VCaP (cell line): ENCODE results near the gene GBX2.

Source experiments
- H3K27ac ChIP-seq: fragments of 450-650 bp; 2 replicates; pipeline ENCODE4 v1.5.1; 2017
- TF ChIP-seq, protein P1 (sequence below): fragments of 450-650 bp; conservative IDR thresholded peaks from 2 replicates; pipeline ENCODE4 v1.5.1; 2017; ENCODE audit warnings: mild to moderate bottlenecking, moderate library complexity

The GBX2 gene

DNA sequence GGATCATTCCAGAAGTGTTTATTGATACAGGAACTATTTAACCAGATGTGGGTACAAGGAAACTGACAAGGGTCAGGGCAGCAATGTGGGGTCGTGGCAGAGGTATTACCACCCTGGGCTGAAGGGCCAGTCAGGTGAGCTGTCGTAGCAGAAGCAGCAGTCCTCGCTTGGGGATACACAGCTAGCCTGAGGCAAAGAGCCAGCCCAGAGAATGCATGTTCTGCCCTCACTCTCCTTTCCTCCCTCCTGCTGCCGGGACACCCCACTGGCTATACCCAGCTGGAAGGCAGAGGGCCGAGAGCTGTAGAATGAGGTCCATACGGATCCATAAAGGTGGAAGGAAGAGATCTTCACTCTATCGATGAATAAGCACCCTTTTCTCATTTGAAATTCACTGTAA lies 32.2 kb upstream of the GBX2 start:
- TF ChIP-seq, protein P1, sequence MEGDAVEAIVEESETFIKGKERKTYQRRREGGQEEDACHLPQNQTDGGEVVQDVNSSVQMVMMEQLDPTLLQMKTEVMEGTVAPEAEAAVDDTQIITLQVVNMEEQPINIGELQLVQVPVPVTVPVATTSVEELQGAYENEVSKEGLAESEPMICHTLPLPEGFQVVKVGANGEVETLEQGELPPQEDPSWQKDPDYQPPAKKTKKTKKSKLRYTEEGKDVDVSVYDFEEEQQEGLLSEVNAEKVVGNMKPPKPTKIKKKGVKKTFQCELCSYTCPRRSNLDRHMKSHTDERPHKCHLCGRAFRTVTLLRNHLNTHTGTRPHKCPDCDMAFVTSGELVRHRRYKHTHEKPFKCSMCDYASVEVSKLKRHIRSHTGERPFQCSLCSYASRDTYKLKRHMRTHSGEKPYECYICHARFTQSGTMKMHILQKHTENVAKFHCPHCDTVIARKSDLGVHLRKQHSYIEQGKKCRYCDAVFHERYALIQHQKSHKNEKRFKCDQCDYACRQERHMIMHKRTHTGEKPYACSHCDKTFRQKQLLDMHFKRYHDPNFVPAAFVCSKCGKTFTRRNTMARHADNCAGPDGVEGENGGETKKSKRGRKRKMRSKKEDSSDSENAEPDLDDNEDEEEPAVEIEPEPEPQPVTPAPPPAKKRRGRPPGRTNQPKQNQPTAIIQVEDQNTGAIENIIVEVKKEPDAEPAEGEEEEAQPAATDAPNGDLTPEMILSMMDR, result no peak
- H3K27ac ChIP-seq, result no peak overlapping the region

DNA sequence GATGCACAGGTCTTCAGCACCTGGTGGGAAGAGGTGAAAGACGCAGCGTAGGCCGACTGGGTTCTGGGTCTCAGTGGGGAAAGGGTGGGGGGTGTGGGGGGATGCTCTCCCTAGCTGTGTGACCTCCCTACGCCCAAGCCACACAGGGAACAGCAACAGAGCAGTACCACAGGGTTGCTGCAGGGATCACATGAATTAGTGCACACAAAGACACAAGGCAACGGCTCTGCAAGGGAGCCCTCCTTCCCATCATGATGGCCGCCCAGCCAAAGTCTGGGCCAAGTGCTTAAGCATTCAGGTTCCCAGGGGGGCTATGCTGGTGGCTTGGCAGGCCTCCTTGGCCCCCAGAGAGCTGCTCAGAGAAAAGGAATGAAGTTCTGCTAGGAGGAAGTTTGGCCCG lies 28.2 kb upstream of the GBX2 start:
- TF ChIP-seq, protein P1, result no peak

DNA sequence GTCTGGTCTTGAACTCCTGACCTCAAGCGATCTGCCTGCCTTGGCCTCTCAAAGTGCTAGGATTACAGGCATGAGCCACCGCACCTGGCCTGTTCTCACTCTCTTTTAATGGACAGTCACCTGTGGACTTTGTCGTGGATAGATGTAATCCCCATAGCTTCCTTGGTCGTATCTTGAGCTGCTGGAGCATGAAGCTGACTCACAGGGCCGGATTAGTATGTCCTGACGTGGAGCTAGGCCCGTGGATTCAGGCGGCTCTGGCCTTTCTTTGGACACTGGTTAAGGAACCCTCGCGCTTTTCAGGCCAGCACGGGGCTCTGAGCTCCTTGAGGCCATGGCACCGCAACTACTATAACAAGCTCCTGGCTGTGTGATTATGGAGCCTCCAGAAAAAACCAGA lies 27.5 kb upstream of the GBX2 start:
- TF ChIP-seq, protein P1, result no peak

More for the DNA sequence above, 28.2 kb upstream of the GBX2 start:
- H3K27ac ChIP-seq, result no peak overlapping the region

GRCh38 chr2:236194786-236195185 lies 26.6 kb upstream of the GBX2 start:
- H3K27ac ChIP-seq, result no peak overlapping the region
- TF ChIP-seq, protein P1, result no peak

More for the DNA sequence above, 27.5 kb upstream of the GBX2 start:
- no peak overlapping the region for H3K27ac ChIP-seq

DNA sequence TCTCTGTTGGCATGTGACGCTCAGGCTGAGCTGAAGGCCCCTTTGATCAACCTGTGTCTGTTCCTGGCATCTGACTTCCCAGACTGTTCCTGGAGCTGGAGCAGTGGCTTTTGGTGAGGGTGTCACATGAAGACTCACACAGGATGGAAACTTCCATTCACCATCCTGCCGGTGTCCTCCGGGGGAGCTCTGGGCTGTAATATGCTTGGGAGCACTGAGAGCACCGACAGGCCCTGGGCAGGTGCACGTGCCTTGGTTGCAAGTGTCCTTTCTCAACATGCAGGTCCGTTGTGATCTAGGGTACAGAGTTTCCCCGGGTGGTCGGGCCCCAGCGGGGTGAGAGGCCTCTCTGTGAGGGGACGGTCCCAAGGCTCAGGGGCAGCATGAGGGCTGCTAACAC lies 24.8 kb upstream of the GBX2 start:
- TF ChIP-seq, protein P1, result no peak

GRCh38 chr2:236190674-236191073 lies 22.5 kb upstream of the GBX2 start:
- TF ChIP-seq, protein P1, result no peak
- no peak overlapping the region for H3K27ac ChIP-seq

More for the DNA sequence above, 24.8 kb upstream of the GBX2 start:
- no peak overlapping the region for H3K27ac ChIP-seq

- no peak overlapping the region for H3K27ac ChIP-seq
- TF ChIP-seq, protein P1, result no peak
These were observed 16.5 kb upstream of the GBX2 start for GRCh38 chr2:236184701-236185100.
